Lung microvascular endothelial cell (primary cell): Measurements from ENCODE around the gene H6PD. TPM values are rescaled to one million over a fixed set of nuclear protein-coding genes. Genes with fewer than 3 reads are reported as not detected.
A peak's percentile ranks its signal among the peaks of the same experiment; 100 is the strongest.

Experiments used
- DNase-seq, 2 donors: peaks; one replicate each; pipeline versions ENCODE4 v3.0.0 to v3.0.0-alpha.2; 2010; ENCODE audit warnings: low read depth in 2 of 2
- total RNA-seq: library from RNA; depleted of rRNA; stranded (reverse); fragments of >200 nt; gene quantifications from 2 replicates; pipeline ENCODE4 v1.2.1, GENCODE V29; 2014

Gene H6PD
- total RNA-seq, 1 donor from 2014 or later, result 12.3 TPM

DNA sequence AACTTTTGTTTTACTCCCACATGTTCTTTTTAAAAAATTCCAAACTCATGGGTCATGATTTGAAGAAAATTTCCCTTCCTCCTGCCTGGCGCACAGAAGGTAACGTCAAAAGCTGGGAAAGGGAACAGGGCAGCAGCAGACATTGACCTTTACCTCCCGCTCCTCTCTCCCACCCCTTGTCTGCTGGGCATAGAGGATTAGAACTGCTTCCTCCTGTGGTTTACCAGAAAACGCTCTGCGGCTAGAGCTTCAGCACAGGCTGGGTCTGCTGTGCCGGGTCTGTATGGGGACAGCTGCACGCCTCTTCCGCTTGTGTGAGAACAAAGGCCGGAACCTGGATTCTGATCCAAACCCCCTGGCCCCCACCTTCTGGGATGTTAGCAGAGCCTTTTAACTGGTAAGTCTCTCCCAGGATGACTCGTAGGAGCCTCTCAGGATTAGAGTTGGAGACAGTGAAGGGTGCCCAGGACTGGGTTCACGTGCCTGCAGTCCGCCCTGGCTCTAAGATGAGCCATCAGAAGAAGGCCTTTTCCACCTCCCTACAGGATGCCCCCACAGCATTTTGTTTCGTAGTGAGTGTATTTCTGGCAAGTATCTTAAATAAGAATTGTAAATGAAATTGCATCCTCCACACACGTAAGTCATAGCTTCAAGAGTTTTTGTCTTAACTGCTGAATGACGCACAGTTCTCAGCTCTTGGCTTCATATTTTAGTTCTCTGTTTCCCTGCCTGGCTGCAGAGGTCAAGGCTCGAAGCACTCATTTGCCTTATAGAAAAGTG lies 5.2 kb downstream of the H6PD start:
- DNase-seq, result peak; percentile 72 to 85

DNA sequence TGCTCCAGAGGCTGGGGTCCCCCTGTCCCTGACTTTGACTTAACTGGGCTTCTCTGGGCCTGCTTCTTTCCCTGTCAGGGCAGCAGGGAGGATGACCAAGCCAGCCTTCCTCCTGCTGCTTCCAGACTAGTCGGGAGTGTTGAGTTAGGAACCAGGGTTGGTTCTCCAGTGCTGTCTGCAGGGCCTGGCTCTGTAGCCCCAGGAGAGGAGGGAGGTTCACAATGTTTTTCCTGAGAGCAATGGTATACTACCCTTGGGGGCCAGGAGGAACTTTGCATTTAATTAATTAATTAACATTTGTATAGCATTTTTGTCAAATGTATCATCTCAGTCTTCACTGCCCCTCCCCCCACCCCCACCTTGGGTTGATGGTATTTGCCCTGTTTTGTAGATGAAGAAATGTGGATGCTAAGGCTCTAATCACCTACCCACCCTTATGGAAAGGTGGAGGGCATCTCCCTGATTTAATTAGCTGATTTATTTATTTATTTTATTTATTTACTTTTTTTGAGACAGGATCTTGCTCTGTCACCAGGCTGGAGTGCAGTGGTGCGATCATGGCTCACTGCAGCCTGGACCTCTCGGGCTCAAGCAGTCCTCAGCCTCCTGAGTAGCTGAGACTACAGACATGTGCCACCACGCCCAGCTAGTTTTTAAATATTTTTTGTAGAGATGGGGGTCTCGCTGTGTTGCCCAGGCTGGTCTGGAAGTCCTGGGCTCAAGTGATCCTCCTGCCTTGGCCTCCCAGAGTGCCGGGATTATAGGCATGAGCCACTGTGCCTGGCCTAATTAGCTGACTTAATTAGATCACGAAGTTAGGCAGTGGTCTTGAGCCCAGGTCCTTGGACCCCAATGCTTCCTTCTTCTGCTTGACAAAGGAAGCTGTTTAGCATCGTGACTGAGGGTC lies 6.6 kb downstream of the H6PD start:
- no peak for DNase-seq

DNA sequence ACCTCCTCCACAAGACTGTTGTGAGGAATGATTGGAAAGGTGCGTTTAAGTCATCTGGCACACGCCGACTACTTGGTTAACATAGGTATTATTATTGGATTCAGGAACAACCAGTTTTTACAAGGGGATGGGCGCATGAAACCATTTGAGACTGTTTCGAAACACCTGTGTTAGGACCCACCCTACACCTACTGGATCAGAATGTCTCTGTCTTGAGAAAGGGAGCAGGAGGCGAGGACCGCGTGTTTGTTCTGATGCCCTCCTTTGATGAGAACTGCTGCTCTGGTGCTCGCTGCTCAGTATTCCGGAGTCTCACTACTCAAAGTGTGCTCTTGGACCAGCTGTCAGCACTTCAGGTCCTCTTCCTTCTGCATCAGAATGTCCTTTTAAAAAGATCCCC lies 7.3 kb downstream of the H6PD start:
- no peak for DNase-seq

DNA sequence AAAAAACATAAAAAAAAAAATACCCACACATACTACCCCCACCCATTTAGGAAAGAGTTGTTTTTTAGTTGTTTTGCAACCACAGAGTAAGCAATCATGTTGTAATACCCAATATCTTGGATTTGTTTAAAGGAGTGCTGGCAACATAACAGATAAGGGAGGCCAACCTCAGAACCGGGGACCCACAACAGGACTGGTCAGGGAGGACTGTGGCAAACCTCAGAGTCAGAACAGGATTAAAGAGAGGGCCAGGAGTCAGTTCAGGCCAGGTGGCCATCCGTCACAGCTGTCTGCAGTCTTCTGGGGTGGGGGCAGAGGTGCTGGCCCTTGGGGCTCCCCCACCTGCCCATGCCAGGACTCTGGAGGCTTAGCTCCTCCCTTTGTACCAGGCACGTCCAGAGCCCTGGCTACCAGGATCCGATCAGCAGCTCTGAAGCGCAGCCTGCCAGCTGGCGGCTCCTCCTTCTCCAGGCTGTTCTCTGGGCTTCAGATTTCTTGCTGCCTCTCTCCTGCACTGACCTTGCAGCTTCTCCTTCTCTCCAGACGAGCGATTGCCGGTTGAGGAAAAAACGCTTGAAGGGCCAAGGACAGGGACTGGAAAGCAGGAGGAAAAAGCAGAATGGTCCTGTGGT lies 7.9 kb downstream of the H6PD start:
- DNase-seq, result no peak

DNA sequence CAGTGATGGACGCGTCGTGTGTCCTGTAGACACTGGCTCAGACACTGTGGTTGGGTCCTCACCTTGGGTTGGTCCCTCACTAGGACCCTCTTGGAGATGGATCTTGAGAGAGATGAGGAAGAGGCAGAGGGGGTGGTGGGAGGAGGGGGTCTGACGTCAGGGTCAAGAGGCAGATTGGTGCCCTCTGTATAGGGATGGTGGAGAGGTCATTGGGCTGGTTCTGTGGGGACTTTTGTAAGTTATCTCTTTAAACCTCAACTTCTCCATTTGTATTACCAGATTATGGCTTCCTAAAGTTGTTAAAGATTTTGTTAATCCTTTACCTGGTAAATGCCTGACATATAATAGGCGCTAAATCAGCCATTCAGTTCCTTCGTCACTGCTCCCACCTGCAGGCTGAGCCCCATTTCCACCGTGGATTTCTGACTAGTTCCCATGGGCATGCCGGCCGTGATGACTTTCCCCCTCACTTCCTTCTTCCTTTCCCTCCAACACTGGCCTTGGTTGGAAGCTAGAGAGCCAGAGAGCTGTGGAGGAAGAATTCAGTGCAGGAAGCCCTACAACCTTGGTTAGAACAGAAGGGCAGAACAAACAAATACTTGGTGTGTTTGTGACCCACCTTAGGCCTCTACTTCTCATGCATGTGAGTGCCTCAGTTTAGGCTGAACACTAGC lies 8.6 kb downstream of the H6PD start:
- DNase-seq, result no peak

DNA sequence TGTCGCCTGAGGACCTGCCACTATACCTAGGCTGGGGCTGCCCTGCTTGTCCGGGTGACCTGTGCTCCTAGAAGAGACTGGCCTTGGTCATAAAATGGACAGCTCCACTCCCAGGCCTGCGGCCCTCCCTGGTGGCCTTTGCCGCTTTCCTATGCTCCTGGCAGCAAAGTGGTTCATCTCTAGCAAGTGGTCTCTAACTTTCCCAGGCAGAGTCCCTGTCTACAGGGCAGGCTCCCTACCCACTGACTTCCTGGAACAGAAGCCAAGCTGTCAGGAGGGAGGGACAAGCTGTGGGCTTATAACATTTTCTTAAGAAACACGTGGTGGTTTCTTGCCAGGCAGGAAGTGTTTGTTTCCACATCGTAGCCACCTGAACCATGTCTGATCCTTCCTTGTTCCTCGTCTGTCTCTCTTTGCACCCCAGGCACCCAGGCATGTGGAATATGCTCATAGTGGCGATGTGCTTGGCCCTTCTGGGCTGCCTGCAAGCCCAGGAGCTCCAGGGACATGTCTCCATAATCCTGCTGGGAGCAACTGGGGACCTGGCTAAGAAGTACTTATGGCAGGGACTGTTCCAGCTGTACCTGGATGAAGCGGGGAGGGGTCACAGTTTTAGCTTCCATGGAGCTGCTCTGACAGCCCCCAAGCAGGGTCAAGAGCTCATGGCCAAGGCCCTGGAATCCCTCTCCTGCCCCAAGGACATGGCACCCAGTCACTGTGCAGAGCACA lies 10.1 kb downstream of the H6PD start:
- DNase-seq, result peak in 1 of 2 donors; percentile 41

DNA sequence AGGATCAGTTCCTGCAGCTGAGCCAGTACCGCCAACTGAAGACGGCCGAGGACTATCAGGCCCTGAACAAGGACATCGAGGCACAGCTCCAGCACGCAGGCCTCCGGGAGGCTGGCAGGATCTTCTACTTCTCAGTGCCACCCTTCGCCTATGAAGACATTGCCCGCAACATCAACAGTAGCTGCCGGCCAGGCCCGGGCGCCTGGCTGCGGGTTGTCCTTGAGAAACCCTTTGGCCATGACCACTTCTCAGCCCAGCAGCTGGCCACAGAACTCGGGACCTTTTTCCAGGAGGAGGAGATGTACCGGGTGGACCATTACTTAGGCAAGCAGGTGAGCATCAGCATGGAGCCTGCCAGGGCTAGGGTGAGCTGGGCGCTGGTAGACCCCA lies 10.7 kb downstream of the H6PD start:
- no peak for DNase-seq

DNA sequence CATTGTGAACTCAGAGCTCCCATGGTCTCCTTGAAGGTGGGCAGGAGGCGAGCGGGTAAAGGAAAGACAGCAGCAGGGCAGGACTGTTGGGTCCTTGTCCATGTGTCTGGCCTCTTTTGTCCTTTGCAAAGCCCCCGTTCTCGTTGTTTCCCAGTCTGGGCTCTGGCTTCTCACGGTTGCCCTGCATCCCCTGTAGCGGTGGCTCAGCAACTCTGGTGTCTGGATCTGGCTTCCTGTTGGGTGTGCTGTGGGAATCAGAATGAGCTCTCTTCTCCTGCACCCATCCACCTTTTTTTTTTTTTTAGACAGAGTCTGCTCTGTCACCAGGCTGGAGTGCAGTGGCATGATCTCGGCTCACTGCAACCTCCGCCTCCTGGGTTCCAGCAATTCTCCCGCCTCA lies 11.1 kb downstream of the H6PD start:
- no peak for DNase-seq

DNA sequence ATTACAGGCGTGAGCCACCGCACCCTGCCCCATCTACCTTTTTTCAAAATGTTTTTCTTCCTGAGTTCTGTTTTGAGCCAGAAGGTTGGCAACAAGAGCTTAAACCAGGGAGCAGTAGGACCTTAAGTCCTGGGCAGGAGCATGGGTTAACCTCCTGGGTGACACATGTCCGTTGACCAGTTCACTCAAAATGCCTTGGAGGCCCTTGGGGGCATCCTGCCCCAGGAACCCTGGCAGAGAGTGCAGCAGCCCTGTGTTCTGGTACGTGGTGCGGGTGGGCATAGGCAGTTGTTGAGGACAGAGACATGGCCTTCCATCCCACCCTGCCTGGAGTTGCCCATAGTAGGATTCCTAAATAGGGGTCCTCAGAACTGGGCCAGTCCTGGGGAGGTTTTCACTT lies 11.6 kb downstream of the H6PD start:
- no peak for DNase-seq

DNA sequence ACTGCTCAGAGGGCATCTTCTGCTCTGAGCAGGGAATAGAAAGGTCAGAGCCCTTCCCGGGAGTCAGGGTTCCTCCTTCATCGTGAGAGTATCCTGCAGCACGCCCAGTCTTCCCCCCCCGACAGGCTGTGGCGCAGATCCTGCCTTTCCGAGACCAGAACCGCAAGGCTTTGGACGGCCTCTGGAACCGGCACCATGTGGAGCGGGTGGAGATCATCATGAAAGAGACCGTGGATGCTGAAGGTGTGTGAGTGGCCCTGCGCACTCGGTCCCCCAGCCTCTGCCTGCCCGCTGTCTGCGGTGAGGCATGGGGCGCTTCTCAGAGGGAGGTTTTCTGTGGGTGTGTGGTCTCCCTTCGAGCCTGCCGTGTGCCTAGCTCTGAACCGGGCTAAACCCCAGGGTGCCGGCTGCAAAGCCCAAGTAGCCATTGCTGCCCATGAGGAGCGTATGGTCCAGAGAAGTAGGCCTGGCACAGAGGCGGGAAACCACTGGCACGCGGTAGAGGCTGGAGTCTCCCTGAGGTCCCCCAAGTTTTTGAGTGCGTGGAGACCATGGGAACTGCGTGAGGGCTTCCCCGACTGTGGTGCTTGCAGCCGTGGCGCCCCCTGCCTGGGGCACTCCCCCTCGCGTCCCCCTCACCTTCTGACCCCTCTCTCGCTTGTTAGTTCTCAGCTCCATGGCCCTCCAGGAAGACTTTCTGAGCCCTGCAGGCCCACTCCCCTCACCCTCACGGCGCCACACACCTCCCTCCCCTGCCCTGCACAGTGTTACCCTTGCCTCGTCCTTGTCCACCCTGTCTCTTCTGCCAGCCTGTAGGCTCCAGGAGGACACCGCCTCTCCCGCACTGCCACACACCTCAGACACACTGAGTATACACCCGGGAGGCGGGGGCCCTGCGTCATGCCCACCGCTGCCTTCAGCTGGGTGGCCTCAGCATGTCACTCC lies 12.5 kb downstream of the H6PD start:
- no peak for DNase-seq

DNA sequence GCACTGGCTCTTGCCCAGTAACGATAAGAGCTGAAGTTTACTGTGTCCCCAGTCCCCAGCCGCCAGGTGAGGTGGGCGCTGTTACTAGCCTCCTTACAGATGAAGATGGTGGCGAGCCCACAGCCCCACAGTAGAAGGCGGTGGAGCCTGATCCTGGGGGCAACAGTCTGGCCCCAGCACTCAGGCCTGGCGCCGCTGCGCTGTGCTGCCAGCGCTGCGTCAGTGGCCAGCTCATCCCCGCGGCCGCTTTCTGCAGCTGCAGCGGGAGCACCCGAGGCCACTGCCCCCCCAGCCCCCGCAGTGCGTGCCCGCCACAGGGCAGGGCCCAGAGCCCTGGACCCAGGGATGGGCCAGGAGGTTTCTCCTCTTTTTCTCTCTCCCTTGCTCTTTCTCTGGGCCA lies 13.3 kb downstream of the H6PD start:
- no peak for DNase-seq

DNA sequence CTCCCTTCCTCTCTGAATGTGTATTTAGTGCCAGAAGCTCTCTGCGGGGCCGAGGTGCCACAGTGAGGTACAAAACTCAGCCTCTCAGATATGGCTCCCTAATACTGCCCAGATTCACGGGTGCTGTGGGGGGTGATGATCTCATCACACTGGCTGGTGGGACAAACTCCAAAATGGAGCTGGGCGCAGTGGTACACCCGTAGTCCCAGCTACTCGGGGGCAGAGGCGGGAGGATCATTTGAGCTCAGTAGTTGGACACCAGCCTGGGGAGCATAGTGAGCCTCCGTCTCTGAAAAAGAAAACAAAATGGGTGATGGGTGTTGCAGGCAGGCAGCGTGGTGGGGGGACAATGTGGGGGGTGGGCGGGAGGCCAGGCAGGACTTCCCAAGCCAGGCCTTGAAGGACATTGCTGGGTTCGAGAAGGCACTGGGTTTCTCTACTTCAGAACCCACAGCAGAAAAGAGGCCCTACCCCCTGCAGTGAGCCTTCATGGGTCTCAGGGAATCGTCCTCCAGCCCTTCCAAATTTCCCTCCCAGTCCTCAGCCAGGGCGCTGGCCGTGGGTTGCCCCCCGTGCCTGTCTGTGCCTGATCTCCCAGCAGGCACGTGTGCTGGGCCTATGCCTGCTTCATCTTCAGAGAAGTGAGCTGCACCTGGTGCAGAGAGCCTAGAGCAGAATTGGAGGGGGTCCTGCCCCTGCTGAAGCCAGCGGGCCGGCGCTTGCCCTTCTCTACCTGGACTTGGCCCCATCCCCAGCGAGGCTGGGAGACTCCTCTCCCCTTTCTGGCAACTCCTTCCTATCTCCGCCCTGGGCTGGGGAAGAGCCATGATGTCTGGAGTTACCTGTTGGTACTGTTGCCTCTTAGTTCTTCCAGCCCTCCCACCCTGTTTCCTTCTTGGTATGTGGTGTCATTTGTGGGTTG lies 14.0 kb downstream of the H6PD start:
- no peak for DNase-seq

DNA sequence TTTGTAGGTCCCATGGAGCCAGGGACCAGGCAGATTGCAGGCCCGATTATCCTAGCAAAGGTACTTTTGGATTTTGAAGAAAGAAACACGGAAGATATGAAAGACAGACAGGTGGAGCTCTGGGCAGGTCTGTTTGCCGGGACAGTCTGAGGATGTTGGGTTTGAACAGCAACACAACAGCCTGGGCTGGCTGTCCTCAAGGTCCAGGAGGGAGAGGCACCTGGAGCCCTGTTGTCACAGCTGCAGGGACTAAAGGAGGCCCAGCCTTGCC lies 14.6 kb downstream of the H6PD start:
- DNase-seq, result no peak

DNA sequence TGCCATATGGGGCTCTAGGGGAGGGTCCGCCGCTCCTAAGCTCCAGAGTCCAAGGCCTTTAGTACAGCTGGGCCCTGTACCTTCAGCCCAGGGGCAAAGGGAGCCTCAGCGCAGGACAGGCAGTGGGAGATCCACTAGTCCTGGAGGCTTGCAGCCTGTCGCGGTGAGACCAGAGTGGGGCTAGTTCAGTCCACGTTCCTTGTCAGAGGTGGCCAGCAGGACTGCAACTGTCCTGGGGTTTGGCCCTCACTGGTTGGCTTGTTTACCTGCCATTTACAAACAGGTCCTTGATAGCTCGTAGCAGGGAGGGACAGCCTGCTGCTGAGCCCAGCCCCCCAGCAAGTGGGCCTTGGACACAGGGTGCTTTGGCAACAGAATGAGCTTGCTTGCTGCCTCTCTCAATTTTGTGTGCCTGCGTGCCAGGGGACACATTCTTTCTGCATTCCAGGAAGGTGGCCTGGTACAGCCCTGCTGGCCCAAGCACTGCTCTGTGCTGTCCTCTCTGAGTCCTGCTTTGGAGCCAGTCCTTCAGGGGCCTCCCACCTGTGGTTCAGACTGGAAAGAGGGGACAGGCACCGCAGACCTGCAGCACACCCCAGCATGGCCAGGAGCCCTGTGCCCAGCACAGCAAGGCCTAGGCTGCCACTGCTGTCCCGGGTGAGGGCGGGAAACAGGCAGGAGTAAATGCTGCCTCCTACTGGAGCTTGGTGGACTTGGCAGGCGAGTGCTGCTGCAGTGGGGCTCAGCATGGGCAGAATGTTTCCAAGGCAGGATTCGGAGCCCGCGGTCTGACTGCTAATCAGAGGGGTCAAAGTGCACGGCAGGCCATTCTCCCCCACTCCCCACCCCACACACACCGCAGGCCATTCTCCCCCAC lies 15.2 kb downstream of the H6PD start:
- DNase-seq, result peak; percentile 65 to 73

DNA sequence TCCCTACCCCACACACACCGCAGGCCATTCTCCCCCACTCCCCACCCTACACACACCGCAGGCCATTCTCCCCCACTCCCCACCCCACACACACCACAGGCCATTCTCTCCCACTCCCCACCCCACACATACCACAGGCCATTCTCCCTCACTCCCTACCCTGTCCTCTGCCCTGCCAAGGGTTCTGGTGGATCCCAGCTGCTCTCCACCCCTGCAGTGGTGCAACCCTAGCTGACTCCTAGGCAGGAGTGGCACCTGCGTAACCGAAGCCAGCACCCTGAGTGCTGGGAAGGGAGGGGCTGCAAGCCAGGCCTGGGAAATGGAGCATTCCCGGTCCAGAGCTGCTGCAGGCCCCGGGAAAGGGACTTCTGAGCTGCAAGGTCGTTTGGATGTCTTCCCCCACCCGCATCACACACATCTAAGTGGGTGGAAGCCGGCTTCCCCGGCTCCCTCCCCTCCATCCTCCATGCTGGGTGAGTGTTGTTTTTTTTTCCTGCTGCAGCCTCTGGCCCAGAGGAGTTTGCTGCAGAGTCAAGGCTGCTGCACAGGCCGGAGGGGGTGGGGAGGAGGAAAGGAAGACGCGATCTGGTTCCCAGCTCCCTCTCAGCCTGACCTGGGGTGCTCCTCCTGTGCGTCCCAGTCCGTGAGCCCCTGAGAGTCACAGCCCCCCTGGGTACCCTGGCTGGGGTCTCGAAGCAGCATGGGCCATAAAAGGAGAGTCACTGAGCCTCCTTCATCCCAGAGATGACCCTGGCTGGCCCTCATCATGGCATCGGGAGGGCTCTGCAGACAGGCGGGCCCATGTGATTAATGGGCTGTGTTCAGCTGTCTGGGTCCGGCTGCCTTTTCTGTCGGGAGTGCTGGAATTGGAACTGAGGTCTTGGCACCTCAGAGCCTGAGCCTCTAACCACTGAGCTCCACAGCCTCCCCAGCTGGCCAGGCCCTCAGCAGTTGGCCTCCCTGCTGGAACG lies 16.1 kb downstream of the H6PD start:
- no peak for DNase-seq

DNA sequence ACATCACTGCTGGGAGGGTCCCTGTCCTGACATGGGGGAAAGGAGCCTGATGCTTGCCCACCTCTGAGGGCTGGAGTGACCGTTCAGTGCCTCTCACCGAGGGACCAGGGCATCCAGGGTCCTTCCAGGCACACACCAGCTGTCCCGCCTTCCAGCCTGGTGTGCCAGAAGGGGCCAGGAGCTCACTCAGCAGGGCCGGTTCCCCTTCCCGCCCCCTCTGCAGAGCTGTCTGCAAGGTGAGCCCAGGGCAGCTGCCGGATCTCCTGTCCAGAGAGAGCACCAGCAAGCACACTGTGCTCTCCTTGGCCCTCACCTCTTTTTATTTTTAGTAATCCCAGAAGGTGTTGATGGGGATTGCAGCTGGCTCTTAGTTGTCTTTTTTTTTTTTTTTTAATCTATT lies 16.9 kb downstream of the H6PD start:
- no peak for DNase-seq

DNA sequence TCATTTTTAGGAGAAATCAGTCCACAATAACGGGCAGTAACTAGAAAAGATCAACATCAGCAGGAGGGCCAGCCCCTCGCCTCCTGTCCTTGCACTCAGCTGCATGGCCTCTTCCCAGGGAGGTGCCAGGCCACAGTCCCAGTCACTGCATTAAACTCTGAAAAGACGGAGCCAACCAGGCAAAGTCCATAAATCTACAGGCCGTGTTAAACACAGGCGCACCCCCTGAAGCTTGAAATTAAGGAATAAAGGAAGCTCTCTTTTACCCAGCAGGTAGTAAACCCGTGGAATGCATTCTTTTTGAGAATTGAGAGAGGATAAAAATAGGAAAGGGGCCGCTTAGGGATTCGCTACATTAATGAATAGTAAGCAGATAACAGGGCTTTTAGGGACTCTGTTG lies 18.4 kb downstream of the H6PD start:
- no peak for DNase-seq
